GM12872 (cell line): ENCODE measurements around the gene HAUS8.

ENCODE experiments used
- TF ChIP-seq, protein P1 (sequence below): IDR thresholded peaks from 3 replicates; pipeline ENCODE4 v1.5.1; 2011; ENCODE audit warnings: low read depth, mild to moderate bottlenecking, low read length, moderate library complexity; ENCODE audit not compliant: insufficient read depth

HAUS8 gene

DNA sequence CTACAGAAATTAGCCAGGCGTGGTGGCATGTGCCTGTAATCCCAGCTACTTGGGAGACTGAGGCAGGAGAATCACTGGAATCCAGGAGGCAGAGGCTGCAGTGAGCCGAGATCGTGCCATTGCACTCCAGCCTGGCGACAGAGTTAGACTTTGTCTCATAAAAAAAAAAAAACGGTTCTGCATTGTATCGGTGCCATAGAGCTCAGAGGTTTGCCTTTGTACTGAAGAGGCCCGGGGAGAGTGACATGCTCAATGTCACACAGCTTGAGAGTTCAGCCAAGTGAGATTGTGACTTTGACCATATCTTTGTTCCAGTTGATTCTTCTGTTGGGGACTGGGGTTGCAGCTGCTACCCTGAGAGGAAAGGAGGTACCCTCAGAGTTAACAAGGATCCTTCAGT lies 4.3 kb downstream of the HAUS8 start:
- TF ChIP-seq, protein P1, sequence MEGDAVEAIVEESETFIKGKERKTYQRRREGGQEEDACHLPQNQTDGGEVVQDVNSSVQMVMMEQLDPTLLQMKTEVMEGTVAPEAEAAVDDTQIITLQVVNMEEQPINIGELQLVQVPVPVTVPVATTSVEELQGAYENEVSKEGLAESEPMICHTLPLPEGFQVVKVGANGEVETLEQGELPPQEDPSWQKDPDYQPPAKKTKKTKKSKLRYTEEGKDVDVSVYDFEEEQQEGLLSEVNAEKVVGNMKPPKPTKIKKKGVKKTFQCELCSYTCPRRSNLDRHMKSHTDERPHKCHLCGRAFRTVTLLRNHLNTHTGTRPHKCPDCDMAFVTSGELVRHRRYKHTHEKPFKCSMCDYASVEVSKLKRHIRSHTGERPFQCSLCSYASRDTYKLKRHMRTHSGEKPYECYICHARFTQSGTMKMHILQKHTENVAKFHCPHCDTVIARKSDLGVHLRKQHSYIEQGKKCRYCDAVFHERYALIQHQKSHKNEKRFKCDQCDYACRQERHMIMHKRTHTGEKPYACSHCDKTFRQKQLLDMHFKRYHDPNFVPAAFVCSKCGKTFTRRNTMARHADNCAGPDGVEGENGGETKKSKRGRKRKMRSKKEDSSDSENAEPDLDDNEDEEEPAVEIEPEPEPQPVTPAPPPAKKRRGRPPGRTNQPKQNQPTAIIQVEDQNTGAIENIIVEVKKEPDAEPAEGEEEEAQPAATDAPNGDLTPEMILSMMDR = no peak

DNA sequence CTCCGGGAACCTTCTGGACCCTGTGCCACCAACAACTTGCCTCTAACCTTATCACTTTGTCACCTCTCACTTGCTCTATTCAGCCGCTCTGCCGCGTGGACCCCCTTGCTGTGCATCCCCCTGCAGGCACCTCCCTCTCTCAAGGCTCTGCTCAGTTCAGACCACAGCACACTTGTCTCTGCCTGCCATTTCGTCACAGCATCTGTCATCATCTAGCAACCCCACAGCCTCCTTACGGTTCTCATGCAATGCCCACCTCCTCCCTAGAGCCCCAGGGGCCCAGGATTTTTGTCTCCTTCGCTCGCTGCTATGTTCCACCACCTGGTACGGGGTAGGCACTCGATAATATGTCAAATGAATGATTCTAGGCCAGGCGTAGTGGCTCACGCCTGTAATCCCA lies 4.8 kb downstream of the HAUS8 start:
- TF ChIP-seq, protein P1 = no peak

DNA sequence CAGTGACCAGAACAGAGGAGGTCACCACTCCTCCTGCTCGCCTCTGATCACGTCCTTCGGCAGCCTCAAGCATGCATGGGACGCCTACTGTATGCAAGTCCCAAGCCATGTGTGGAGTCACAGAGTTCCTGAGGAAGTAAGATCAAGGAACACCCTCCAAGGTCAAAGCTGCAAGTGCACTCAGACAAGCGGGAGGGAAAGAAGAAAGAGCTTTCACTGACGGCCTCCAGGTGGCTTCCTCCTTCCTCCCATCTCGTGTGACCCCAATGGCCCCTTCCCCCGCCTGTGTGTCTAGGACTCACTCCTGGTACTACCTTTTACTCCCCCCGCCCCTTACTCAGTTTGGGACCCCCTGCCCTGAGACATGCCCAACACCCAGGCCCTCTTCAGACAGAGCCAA lies 6.1 kb downstream of the HAUS8 start:
- TF ChIP-seq, protein P1 = peak; percentile 16; the same call in 1 of the 3 replicates

DNA sequence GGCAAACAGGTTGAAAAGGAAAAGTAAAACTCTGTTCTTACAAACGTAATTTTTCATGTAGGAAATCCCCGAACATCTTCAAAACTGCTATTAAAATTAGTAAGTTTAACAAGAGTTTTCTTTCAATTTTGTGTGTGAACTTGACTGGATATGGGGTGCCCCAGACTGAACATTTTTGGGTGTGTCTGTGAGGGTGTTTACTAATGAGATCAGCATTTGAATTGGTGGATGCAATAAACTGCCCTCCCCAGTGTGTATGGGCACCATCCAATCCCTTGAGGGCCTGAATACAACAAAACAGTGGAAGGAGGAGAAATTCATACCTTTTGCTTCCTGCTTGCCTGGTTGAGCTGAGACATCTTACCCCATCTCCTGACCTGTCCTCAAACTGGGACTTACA lies 11.8 kb downstream of the HAUS8 start:
- TF ChIP-seq, protein P1 = no peak

DNA sequence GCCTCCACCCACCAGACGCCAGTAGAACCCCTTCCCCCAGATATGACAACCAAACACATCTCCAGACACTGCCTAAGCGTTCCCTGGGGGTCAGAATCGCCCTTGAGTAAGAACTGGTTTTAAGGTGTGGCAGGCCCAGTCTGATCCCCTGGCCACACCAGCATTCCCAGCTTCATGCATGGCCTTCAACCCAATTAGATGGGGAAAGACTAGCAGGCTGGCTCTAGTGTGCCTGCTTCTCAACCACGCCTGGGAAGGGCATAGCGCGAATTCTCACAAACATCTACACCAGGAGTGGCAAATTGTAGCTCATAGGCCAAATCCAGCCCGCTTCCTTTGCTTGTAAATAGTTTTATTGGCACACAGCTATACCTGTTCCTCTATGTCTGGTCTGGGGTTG lies 13.6 kb downstream of the HAUS8 start:
- TF ChIP-seq, protein P1 = no peak

DNA sequence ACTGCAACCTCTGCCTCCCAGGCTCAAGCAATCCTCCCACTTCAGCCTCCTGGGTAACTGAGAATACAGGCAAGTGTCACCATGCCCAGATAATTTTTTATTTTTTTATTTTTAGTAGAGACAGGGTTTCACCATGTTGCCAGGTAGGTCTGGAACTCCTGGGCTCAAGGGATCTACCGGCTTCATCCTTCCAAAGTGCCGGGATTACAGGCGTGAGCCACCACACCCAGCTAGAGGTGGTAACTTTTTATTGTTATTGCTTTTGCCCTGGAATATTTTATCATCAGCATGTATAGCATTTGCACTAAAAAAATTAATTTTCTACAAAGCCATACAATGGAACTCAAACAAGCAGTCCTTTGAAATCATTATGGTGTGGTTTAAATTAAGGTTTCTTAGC lies 14.0 kb downstream of the HAUS8 start:
- TF ChIP-seq, protein P1 = no peak

DNA sequence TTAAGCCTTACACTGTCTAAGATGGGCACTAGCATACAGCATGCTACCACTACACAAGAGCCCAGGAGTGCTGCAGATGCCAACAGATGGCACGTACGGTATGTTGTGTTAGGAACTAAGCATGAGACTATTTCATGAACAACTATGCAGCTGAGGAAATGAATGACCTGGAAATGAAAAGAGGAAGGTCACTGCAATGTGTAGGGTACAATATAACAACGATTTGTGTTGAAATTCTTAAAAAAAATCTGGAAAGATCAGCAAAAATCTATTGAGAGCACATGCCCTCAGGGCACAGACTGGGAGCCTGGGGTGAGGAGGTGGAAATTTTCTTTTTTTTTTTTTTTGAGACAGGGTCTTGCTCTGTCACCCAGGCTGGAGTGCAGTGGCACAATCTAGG lies 14.4 kb downstream of the HAUS8 start:
- TF ChIP-seq, protein P1 = no peak

DNA sequence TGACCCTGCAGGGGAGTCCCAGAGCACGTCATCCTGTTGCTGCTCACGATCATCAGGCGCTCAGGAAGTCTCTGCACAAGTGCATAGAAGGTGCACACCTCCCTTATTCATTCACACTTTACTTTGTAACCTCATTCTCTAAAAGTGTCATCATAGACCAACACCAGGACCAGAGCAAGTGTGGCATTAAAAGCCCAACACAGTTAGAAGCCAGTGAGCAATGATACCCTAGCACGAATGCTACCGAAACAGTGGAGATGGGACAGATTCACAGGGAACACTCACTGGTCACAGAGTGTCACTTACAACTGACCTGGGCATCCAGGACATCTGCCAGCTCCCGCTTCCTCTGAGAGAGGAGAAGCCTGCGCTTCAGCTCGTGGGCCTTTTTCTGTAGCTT lies 17.0 kb downstream of the HAUS8 start:
- TF ChIP-seq, protein P1 = no peak
